Peyer's patch (tissue), 4 donors: ENCODE data around the gene LRRC34. TPM values are rescaled to one million over a fixed set of nuclear protein-coding genes. Genes with fewer than 3 reads are reported as not detected.

ENCODE experiments used
- DNase-seq, 3 donors: peaks; one replicate each; pipeline ENCODE4 v3.0.0-alpha.2; 2017 to 2019
- H3K27ac ChIP-seq, 4 donors: fragments of 200-600 bp; sonication (generic); one replicate each; pipeline ENCODE4 v1.5.1; 2016 to 2019
- H3K27me3 ChIP-seq, 2 donors: fragments of 200-600 bp; sonication (generic); one replicate each; pipeline ENCODE4 v1.5.1; 2019
- H3K36me3 ChIP-seq, 3 donors: fragments of 200-600 bp; sonication (generic); one replicate each; pipeline ENCODE4 v1.5.1; 2016 to 2019
- H3K4me1 ChIP-seq, 4 donors: fragments of 200-600 bp; sonication (generic); one replicate each; pipeline ENCODE4 v1.5.1; 2016 to 2019
- H3K4me3 ChIP-seq, 4 donors: fragments of 200-600 bp; sonication (generic); 1 replicate in 3 of 4; 2 replicates in 1 of 4; pipeline ENCODE4 v1.5.1; 2016 to 2019; ENCODE audit warnings: mild to moderate bottlenecking in 1 of 4
- H3K9me3 ChIP-seq, 4 donors: fragments of 200-600 bp; sonication (generic); one replicate each; pipeline ENCODE4 v1.5.1; 2016 to 2019; ENCODE audit warnings: mild to moderate bottlenecking in 1 of 4
- CTCF ChIP-seq, 6 experiments: fragments of 450-650 bp in 4 of 6; fragments of 200-600 bp in 2 of 6; sonication (generic) in 1 of 6; IDR thresholded peaks; one replicate each; pipeline ENCODE4 v1.5.1; 2017 to 2019; ENCODE audit warnings: antibody characterized with exemption in 6 of 6, mild to moderate bottlenecking in 3 of 6, moderate library complexity in 1 of 6
- POLR2A ChIP-seq, 2 donors: fragments of 450-650 bp; IDR thresholded peaks; one replicate each; pipeline ENCODE4 v1.5.1; 2017; ENCODE audit warnings: antibody characterized with exemption in 2 of 2, mild to moderate bottlenecking in 2 of 2, moderate library complexity in 2 of 2
- total RNA-seq, 4 donors: library from RNA; depleted of rRNA; stranded (reverse); fragments of >200 nt; gene quantifications; one replicate each; pipeline ENCODE4 v1.1.0, GENCODE V29; 2016

The LRRC34 gene
- total RNA-seq, 4 donors from 2014 or later: 0.28 to 0.35 TPM; not detected in 2

- Histone ChIP-seq H3K27ac (peak overlapping the region; percentile 97 to 99 (median 98)), H3K36me3 (no peaks in the 10 kb centered on the region), H3K4me3 (peak overlapping the region; percentile 82 to 91 (median 84)), H3K4me1 (peaks cover 0 to 7% (median 0%) of the 10 kb centered on the region in 4 donors), H3K27me3 (no peaks in the 10 kb centered on the region), H3K9me3 (no peaks in the 10 kb centered on the region)
- DNase-seq: peak; percentile 56 to 79 (median 79)
- TF ChIP-seq POLR2A (IDR thresholded peaks at IDR 0.05): no peak
- peak in 1 of 6 experiments; percentile 4 for TF ChIP-seq CTCF (IDR thresholded peaks at IDR 0.05)
Measured at GRCh38 chr3:169764312-169764881, 48.3 kb downstream of the LRRC34 start.

GRCh38 chr3:169760479-169760878 is 52.2 kb downstream of the LRRC34 start:
- Histone ChIP-seq H3K27me3 (no peaks in the 10 kb centered on the region), H3K4me3 (no peak overlapping the region), H3K27ac (no peak overlapping the region), H3K4me1 (peaks cover 0 to 17% (median 0%) of the 10 kb centered on the region in 4 donors), H3K9me3 (no peaks in the 10 kb centered on the region), H3K36me3 (no peaks in the 10 kb centered on the region)
- no peak for TF ChIP-seq CTCF (IDR thresholded peaks at IDR 0.05)
- TF ChIP-seq POLR2A (IDR thresholded peaks at IDR 0.05): no peak
- peak in 1 of 3 donors; percentile 77 for DNase-seq

- Histone ChIP-seq H3K27me3 (no peaks in the 10 kb centered on the region), H3K36me3 (no peaks in the 10 kb centered on the region), H3K4me1 (peaks cover 0 to 17% (median 0%) of the 10 kb centered on the region in 4 donors), H3K4me3 (no peak overlapping the region), H3K9me3 (no peaks in the 10 kb centered on the region), H3K27ac (no peak overlapping the region)
- DNase-seq: no peak
- TF ChIP-seq CTCF (IDR thresholded peaks at IDR 0.05): no peak
- TF ChIP-seq POLR2A (IDR thresholded peaks at IDR 0.05): no peak
Measured at GRCh38 chr3:169759256-169759655, 53.4 kb downstream of the LRRC34 start.

- H3K27ac ChIP-seq: peak overlapping the region in 1 of 4 donors; percentile 17
- TF ChIP-seq POLR2A (IDR thresholded peaks at IDR 0.05): no peak
- TF ChIP-seq CTCF (IDR thresholded peaks at IDR 0.05): no peak
- no peak for DNase-seq
- no peaks in the 10 kb centered on the region for H3K27me3 ChIP-seq
- no peaks in the 10 kb centered on the region for H3K36me3 ChIP-seq
- no peak overlapping the region for H3K4me3 ChIP-seq
- peaks cover 0 to 10% (median 0%) of the 10 kb centered on the region in 4 donors for H3K4me1 ChIP-seq
- H3K9me3 ChIP-seq: no peaks in the 10 kb centered on the region
Measured at GRCh38 chr3:169758359-169758994, 54.2 kb downstream of the LRRC34 start.

DNA sequence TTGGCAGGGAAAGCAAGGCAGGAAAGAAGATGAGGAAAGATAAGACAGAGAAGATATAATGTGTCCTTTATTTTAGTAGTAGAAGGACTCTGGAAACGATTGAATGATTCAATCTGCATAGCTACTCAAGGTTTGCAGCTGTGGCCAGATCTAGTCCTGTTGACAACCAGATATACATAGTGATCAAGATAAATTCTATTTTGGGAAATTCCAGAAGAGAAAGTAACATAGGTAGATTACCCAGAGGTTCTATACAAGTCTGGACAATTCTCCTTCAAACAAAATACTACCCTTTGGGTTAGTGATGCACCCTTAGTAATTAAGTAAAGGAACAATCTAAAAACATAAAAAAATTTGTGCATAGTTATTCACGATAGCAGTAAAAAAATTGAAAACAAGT is 57.2 kb downstream of the LRRC34 start:
- Histone ChIP-seq H3K4me3 (no peak overlapping the region), H3K27me3 (no peaks in the 10 kb centered on the region), H3K36me3 (no peaks in the 10 kb centered on the region), H3K9me3 (no peaks in the 10 kb centered on the region), H3K27ac (no peak overlapping the region), H3K4me1 (peaks cover 0 to 10% (median 0%) of the 10 kb centered on the region in 4 donors)
- TF ChIP-seq CTCF (IDR thresholded peaks at IDR 0.05) (no peak), POLR2A (IDR thresholded peaks at IDR 0.05) (no peak)
- DNase-seq: no peak
